Kidney epithelial cell (primary cell): ENCODE measurements around the gene MPPE1. TPM values are rescaled to one million over a fixed set of nuclear protein-coding genes. Genes with fewer than 3 reads are reported as not detected.

Experiments used
- DNase-seq: peaks from one replicate; pipeline ENCODE4 v3.0.0-alpha.2; 2010; ENCODE audit warnings: low read depth
- H3K27me3 ChIP-seq: 2 replicates; pipeline ENCODE4 v1.6.0; 2011; ENCODE audit warnings: low read length; ENCODE audit not compliant: control insufficient read depth, insufficient read depth
- H3K36me3 ChIP-seq: 2 replicates; pipeline ENCODE4 v1.5.1; 2011; ENCODE audit warnings: low read length; ENCODE audit not compliant: control insufficient read depth, insufficient read depth
- H3K4me3 ChIP-seq: 2 replicates; pipeline ENCODE4 v1.5.1; 2011; ENCODE audit warnings: low read depth, mild to moderate bottlenecking, control low read depth, low read length
- CTCF ChIP-seq: IDR thresholded peaks from 2 replicates; pipeline ENCODE4 v1.5.1; 2011; ENCODE audit warnings: mild to moderate bottlenecking, moderate library complexity, low read length, control low read depth, inconsistent platforms; ENCODE audit not compliant: insufficient read depth, poor library complexity, severe bottlenecking
- total RNA-seq: library from RNA; depleted of rRNA; stranded (reverse); fragments of >200 nt; gene quantifications from 2 replicates; pipeline ENCODE4 v1.2.3, GENCODE V29; 2015

The MPPE1 gene
- 23.5 and 26.6 TPM in 2 replicates for total RNA-seq

GRCh38 chr18:11908182-11909060 lies at the start of gene MPPE1:
MPPE1 (minus strand) TSS chr18:11908317; CDS start chr18:11897264, 11,053 bp downstream.
- Histone ChIP-seq H3K4me3 (peak within 1 kb of the TSS; percentile 67), H3K36me3 (no peaks in the 10 kb centered on the region), H3K27me3 (no peaks in the 10 kb centered on the region)
- peak; percentile 39 for DNase-seq
- TF ChIP-seq CTCF: no peak

DNA sequence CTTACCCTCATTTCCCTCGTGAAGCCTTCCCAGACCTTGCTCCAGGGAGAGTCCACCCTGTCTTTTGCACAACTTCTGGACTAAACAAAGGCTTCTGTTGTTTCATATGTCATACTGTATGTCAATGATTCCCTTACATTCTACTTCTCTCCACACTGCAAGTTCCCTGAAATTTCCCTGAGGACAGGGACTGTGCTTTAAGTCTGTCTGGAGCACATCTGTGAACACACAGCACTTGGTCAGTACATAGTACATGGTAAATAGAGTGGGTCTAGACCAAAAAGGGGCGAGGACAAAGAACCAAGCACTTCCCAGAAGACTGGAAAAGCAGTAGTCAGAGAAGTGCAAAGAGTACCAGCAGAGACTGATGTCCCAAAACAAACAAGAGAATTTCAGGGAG lies 49.5 kb upstream of the MPPE1 start:
- no peak for TF ChIP-seq CTCF
- no peak for DNase-seq
- H3K36me3 ChIP-seq: no peaks in the 10 kb centered on the region
- H3K4me3 ChIP-seq: no peak overlapping the region
- H3K27me3 ChIP-seq: no peaks in the 10 kb centered on the region

- Histone ChIP-seq H3K27me3 (no peaks in the 10 kb centered on the region), H3K36me3 (no peaks in the 10 kb centered on the region), H3K4me3 (no peak overlapping the region)
- TF ChIP-seq CTCF: no peak
- DNase-seq: no peak
Observed at GRCh38 chr18:11956371-11957308, 48.5 kb upstream of the MPPE1 start.

DNA sequence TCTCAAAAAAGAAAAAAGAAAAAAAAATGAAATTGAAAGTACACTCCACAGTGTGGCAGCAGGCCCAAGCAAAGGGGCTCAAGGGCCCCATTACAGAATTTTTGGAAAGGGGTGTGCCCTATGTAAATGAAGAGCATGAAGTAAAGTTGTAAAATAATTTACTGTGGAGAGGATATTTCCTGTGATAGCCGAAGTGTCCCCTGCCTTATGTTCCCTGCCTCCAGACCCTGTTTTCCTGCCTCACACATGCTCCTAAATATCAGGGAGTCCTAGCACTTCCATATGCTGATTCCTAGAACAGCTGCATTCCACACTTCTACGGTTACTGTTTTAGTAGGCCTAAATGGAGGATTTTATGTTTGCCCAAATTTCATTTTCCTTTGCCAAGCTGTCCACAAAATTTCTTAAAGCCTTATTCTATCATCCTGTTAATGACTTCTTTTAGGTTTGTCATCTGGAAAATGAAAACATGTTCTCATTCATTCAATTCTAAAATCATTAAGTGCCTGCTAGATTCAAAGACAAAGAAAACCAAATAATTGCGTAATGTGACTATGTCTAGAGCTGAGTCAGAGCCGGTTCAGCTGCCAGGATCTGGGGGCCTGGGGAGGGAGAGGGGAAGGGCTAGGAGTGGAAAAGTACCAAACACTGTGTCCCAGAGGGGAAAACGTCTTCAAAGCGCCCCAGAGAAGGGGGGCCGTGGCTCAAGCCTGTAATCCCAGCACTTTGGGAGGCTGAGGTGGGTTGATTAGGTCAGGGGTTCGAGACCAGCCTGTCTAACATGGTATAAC lies 47.3 kb upstream of the MPPE1 start:
- Histone ChIP-seq H3K4me3 (no peak overlapping the region), H3K27me3 (no peaks in the 10 kb centered on the region)
- no peak for TF ChIP-seq CTCF

DNA sequence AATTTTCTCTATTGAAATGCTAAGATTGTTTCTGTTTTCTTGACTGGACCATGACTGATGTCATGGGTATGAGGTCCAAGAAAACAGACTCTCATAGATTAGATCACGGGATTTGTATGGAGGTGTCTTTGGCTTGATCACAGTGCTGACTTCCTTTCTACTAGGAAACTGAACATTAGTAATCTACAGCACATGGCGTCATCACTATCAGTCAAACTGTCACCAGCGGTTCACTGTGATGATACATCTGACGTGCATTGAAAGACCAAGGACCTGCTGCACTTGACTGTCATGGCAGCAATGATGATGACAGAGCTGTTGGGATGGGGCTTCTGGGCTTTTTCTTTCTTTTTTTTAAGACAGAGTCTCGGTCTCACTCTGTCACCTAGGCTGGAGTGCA lies 45.0 kb upstream of the MPPE1 start:
- no peak overlapping the region for H3K4me3 ChIP-seq
- H3K27me3 ChIP-seq: no peaks in the 10 kb centered on the region
- TF ChIP-seq CTCF: no peak
- no peaks in the 10 kb centered on the region for H3K36me3 ChIP-seq
- no peak for DNase-seq

More for the DNA sequence above, 47.3 kb upstream of the MPPE1 start:
- H3K36me3 ChIP-seq: no peaks in the 10 kb centered on the region
- DNase-seq: no peak
